Measurements from ENCODE around the gene PPIL1. TPM values are rescaled to one million over a fixed set of nuclear protein-coding genes. Genes with fewer than 3 reads are reported as not detected.

Gene PPIL1
- total RNA-seq, 4 donors from 2014 or later: 22.8 to 36.0 (median 27.5) TPM

DNA sequence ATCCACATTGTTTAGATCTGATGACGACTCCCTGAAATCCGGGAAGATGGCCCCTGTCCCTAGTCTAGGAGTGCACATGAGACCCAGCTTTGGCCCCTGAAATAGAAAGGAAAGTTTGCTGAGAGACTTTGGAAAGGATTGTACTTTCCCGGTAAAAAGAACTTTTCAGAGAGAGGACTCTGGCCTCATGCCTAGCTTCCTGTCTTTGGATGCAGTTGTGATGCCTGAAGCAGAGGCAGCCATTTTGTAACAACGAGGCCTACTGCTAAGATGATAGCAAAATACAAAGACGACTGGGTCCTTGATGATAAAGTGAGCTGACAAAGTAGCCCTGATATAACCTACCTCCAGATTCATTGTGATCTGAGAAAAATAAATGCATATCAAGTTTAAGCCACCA, 42.3 kb downstream of the PPIL1 start:
- TF ChIP-seq, protein P1, sequence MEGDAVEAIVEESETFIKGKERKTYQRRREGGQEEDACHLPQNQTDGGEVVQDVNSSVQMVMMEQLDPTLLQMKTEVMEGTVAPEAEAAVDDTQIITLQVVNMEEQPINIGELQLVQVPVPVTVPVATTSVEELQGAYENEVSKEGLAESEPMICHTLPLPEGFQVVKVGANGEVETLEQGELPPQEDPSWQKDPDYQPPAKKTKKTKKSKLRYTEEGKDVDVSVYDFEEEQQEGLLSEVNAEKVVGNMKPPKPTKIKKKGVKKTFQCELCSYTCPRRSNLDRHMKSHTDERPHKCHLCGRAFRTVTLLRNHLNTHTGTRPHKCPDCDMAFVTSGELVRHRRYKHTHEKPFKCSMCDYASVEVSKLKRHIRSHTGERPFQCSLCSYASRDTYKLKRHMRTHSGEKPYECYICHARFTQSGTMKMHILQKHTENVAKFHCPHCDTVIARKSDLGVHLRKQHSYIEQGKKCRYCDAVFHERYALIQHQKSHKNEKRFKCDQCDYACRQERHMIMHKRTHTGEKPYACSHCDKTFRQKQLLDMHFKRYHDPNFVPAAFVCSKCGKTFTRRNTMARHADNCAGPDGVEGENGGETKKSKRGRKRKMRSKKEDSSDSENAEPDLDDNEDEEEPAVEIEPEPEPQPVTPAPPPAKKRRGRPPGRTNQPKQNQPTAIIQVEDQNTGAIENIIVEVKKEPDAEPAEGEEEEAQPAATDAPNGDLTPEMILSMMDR (IDR thresholded peaks at IDR 0.05): no peak
- TF ChIP-seq POLR2A (IDR thresholded peaks at IDR 0.05): no peak
- Histone ChIP-seq H3K4me3 (no peak overlapping the region), H3K27me3 (no peaks in the 10 kb centered on the region), H3K9me3 (no peaks in the 10 kb centered on the region), H3K27ac (no peak overlapping the region), H3K36me3 (no peaks in the 10 kb centered on the region), H3K4me1 (peaks cover 0 to 5% of the 10 kb centered on the region in 2 donors)
- no peak for DNase-seq
- intact Hi-C loops (cut with DNase I; ENCODE audit: low total_unique reads): no loop called here

DNA sequence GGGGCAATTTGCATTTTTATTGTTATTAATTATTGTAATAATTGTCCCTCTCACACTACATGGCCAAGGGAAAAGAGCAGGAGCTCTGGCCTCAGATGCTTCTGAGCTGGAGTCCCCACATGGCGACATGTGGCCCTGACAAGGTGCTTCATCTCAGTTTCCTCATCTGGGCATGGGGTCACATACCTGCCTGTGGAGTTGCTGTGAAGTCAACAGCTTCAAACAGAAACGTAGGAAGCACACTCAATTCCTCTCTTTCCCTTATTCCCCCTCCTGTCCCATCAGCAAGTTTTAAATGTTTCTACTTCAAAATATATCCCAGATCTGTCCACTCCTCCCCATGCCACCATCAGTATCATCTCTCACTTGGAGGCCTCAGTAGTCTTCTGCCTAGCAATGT, 44.0 kb downstream of the PPIL1 start:
- H3K4me1 ChIP-seq: peaks cover 0 to 5% of the 10 kb centered on the region in 2 donors
- no peak overlapping the region for H3K4me3 ChIP-seq
- peak overlapping the region; percentile 16 to 44 for H3K27ac ChIP-seq
- no peaks in the 10 kb centered on the region for H3K36me3 ChIP-seq
- no peaks in the 10 kb centered on the region for H3K27me3 ChIP-seq
- intact Hi-C loops (cut with DNase I; ENCODE audit: low total_unique reads): no loop called here
- H3K9me3 ChIP-seq: no peaks in the 10 kb centered on the region
- DNase-seq: no peak
- TF ChIP-seq POLR2A (IDR thresholded peaks at IDR 0.05): no peak
- TF ChIP-seq, protein P1 (IDR thresholded peaks at IDR 0.05): no peak

DNA sequence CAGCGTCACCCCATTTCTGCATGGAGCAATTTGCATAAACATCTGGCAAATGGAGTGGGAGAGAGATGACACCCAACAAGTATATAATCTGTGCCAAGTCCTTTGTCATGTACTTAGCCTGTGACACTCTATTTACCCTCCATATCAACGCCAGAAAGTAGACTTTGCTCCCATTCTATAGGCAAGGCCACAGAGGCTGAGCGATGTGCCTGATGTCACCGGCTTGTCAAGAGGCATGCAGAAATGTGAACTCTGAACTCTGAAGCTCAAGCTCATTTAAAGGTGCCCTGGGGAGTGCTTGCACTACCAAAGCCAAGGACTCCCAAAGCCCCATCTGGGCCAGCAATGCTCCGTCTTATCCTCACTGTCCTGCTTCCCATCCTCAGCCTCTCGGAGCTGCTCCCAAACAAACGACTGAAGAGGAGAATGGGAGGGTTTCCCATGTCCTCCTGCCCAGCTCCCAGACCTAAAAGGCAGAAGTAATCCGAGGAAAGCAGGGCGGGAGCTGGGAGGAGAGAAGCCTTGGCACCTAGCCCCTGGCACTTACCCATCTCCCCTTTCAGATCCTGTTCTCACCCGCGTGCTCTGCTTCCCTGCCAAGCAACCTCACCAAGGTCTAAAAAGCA, 44.6 kb downstream of the PPIL1 start:
- no peaks in the 10 kb centered on the region for H3K27me3 ChIP-seq
- peaks cover 0 to 5% of the 10 kb centered on the region in 2 donors for H3K4me1 ChIP-seq
- H3K9me3 ChIP-seq: no peaks in the 10 kb centered on the region
- no peak for TF ChIP-seq POLR2A (IDR thresholded peaks at IDR 0.05)
- TF ChIP-seq, protein P1 (IDR thresholded peaks at IDR 0.05): no peak
- intact Hi-C loops (cut with DNase I; ENCODE audit: low total_unique reads): no loop called here
- H3K4me3 ChIP-seq: no peak overlapping the region
- peak; percentile 78 to 83 for DNase-seq
- no peaks in the 10 kb centered on the region for H3K36me3 ChIP-seq
- H3K27ac ChIP-seq: peak overlapping the region in 1 of 2 donors; percentile 44

DNA sequence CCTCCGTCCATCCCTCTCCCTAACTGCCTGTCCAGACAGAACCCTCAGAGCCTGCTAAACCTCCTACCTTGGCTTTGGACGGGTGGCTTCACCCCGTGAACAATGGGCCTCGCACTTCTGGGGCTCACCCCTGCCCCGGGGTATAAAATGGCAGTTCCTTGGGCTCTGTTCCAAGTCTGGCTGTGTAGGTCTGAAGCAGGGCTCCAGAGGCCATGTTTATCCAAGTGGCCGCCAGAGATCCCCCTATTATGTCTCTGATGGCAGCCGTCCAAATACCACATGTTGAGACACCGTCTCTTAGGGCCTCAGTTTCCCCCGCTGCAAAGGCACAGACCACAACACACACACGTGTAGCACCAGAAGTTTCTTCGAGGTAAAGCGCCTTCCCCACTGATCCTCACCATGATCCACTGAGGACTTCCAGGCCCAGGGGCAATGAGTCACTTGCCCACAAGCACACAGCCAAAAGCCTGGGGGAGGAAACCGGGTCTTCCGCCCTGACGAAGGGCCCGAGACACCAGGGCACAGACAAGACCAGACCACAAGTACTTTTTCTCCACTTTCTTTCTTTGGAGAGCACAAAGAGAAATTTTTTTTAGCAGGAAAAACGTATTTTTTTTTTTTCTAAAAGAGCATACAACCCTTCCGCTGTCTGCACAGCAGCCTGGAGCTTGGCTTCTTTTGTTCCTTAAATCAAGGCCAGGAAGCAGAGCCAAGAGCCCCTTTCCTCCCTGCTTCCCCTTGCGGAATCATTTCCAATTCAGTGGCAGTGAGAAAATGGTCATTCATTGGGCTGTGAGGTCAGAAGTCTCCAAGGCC, 47.1 kb downstream of the PPIL1 start:
- H3K4me3 ChIP-seq: no peak overlapping the region
- peak overlapping the region; percentile 29 to 70 for H3K27ac ChIP-seq
- H3K27me3 ChIP-seq: no peaks in the 10 kb centered on the region
- peak; percentile 61 to 64 for DNase-seq
- peaks cover 0 to 5% of the 10 kb centered on the region in 2 donors for H3K4me1 ChIP-seq
- no peak for TF ChIP-seq POLR2A (IDR thresholded peaks at IDR 0.05)
- TF ChIP-seq, protein P1 (IDR thresholded peaks at IDR 0.05): no peak
- intact Hi-C loops (cut with DNase I; ENCODE audit: low total_unique reads): no loop called here
- H3K36me3 ChIP-seq: no peaks in the 10 kb centered on the region
- no peaks in the 10 kb centered on the region for H3K9me3 ChIP-seq
